ENCODE measurements around the gene AHNAK.

The AHNAK gene

DNA sequence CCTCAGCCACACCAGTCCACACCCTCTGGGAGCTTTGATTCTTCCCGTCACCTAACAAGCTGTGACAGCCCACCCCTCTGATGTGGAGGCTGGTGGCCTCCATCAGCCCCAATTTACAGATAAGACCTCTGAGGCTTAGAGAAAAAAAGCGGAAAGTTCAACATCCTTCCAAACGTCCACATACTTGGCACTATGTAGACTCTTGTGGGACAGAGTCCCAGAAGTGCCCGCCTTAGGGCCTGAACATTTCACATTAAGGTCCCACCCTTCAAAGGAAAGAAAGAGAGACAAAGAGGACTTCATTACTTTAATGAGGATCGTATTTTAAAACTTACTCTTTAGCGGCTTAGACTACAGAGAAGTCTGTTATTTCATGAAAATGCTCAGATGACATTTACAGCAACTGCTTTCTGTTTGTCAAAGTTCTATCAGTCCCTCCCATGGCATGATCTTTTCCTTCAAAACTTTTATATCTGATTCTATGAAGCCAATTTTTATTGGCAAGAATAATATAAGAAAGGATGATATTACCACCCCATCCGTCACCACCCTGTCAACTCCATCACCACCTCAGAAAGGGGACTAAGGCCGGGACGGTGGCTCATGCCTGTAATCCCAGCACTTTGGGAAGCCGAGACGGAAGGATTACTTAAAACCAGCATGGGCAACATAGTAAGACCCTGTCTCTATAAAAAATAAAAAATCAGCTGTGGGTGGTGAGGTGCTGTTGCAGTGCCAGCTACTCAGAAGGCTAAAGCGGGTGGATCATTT, 143.5 kb downstream of the AHNAK start:
- no peak overlapping the region for H2AFZ ChIP-seq (ENCODE audit: low read depth)
- no peak overlapping the region for H3K27ac ChIP-seq
- H3K27me3 ChIP-seq (ENCODE audit: insufficient read depth, low read depth), result no peaks in the 10 kb centered on the region
- H3K79me2 ChIP-seq (ENCODE audit: insufficient read depth, low read depth), result no peaks in the 10 kb centered on the region
- no peak overlapping the region for H3K9ac ChIP-seq
- H3K4me2 ChIP-seq, result no peak overlapping the region
- no peaks in the 10 kb centered on the region for H4K20me1 ChIP-seq (ENCODE audit: insufficient read depth)
- H3K4me3 ChIP-seq (IDR thresholded peaks at IDR 0.05; ENCODE audit: insufficient read depth, low read depth, low read length), result no peak overlapping the region
- no peaks in the 10 kb centered on the region for H3K36me3 ChIP-seq (ENCODE audit: insufficient read depth)
- TF ChIP-seq, protein P1, sequence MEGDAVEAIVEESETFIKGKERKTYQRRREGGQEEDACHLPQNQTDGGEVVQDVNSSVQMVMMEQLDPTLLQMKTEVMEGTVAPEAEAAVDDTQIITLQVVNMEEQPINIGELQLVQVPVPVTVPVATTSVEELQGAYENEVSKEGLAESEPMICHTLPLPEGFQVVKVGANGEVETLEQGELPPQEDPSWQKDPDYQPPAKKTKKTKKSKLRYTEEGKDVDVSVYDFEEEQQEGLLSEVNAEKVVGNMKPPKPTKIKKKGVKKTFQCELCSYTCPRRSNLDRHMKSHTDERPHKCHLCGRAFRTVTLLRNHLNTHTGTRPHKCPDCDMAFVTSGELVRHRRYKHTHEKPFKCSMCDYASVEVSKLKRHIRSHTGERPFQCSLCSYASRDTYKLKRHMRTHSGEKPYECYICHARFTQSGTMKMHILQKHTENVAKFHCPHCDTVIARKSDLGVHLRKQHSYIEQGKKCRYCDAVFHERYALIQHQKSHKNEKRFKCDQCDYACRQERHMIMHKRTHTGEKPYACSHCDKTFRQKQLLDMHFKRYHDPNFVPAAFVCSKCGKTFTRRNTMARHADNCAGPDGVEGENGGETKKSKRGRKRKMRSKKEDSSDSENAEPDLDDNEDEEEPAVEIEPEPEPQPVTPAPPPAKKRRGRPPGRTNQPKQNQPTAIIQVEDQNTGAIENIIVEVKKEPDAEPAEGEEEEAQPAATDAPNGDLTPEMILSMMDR (conservative IDR thresholded peaks at IDR 0.05; ENCODE audit: low read depth, low read length), result no peak
- no peaks in the 10 kb centered on the region for H3K4me1 ChIP-seq (ENCODE audit: low read depth, poor library complexity, severe bottlenecking)

DNA sequence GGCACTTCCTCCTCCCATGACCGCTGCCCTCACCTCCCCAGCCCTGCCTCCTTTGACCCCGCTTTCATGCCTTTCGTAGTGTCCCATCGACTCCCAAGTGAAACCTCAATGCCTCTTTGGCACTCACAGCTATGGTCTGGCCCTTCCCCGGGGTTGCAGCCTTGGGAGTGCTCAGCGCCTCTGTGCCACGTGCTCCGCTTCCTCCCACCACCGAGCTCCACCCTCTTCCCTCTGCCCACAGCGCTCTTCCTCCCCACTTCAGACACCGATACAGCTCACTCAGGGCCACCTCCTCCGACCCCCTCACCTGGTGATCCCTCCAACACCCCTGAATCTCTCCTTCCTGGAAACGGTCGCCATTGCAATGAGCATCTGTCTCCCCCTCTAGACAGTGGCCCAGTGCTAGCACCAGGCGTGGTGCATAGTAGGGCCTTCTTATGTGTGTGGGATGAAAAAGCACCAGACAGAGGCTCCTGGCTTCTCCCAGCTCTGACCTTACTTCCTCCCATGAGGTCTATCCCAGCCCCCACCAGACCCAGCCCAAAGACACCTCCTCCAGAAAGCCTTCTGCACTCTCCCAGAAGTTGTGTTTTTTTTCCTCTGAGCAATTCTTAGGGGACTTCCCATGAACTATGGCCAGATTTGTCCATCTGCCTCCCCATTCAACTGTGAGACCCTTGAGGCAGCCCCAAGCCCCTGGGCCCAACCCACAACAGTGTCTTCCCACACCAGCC, 144.2 kb downstream of the AHNAK start:
- H3K36me3 ChIP-seq (ENCODE audit: insufficient read depth), result no peaks in the 10 kb centered on the region
- H3K27me3 ChIP-seq (ENCODE audit: insufficient read depth, low read depth), result no peaks in the 10 kb centered on the region
- no peak overlapping the region for H3K27ac ChIP-seq
- no peak overlapping the region for H3K4me2 ChIP-seq
- H3K4me3 ChIP-seq (IDR thresholded peaks at IDR 0.05; ENCODE audit: insufficient read depth, low read depth, low read length), result no peak overlapping the region
- H4K20me1 ChIP-seq (ENCODE audit: insufficient read depth), result no peaks in the 10 kb centered on the region
- TF ChIP-seq, protein P1 (conservative IDR thresholded peaks at IDR 0.05; ENCODE audit: low read depth, low read length), result no peak
- H3K9ac ChIP-seq, result no peak overlapping the region
- no peak overlapping the region for H2AFZ ChIP-seq (ENCODE audit: low read depth)
- H3K4me1 ChIP-seq (ENCODE audit: low read depth, poor library complexity, severe bottlenecking), result no peaks in the 10 kb centered on the region
- H3K79me2 ChIP-seq (ENCODE audit: insufficient read depth, low read depth), result no peaks in the 10 kb centered on the region

DNA sequence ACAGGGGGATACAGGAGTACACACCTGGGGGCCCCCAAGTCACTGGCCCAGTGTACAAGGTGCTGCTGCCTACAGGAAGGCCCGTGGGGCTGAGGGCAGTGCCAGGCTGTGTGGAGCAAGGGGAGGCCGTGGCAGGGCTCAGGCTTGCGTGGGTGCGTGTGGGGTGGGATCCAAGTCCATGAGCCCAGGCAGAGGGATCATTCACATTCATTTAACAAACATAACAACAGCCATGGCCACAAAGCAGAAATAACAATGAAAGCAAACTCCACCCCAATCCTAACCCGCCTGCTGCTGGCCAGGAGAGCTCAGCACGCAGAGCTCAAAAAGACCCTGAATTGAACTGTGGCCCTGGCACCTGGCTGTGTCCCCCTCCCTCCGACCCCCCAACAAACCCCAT, 144.8 kb downstream of the AHNAK start:
- H3K9ac ChIP-seq, result no peak overlapping the region
- no peaks in the 10 kb centered on the region for H3K4me1 ChIP-seq (ENCODE audit: low read depth, poor library complexity, severe bottlenecking)
- H3K27ac ChIP-seq, result no peak overlapping the region
- no peaks in the 10 kb centered on the region for H4K20me1 ChIP-seq (ENCODE audit: insufficient read depth)
- no peak overlapping the region for H2AFZ ChIP-seq (ENCODE audit: low read depth)
- TF ChIP-seq, protein P1 (conservative IDR thresholded peaks at IDR 0.05; ENCODE audit: low read depth, low read length), result no peak
- no peaks in the 10 kb centered on the region for H3K79me2 ChIP-seq (ENCODE audit: insufficient read depth, low read depth)
- H3K4me2 ChIP-seq, result no peak overlapping the region
- no peak overlapping the region for H3K4me3 ChIP-seq (IDR thresholded peaks at IDR 0.05; ENCODE audit: insufficient read depth, low read depth, low read length)
- H3K27me3 ChIP-seq (ENCODE audit: insufficient read depth, low read depth), result no peaks in the 10 kb centered on the region
- H3K36me3 ChIP-seq (ENCODE audit: insufficient read depth), result no peaks in the 10 kb centered on the region

DNA sequence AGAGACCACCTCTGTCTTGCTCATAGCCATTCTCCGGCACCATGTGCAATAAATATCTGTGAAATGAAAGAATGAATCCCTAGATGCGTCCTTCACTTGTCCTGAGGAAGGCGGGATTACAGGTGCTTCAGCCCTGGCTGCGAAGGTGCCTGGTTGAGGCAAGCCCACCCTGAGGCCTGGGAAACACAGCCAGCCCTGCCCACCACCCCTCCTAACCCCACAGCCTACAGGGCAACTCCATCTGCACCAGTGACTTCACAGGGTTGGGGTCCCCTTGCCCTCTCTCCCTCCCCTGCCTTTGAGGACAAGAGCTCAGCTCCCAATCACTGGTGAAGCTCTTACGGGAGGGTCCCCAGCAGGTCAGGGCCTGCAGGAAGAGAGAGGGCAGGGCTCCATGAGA, 145.2 kb downstream of the AHNAK start:
- Histone ChIP-seq H3K4me1 (ENCODE audit: low read depth, poor library complexity, severe bottlenecking) (no peaks in the 10 kb centered on the region), H3K9ac (no peak overlapping the region), H3K4me2 (no peak overlapping the region), H2AFZ (ENCODE audit: low read depth) (no peak overlapping the region), H3K36me3 (ENCODE audit: insufficient read depth) (no peaks in the 10 kb centered on the region), H3K4me3 (IDR thresholded peaks at IDR 0.05; ENCODE audit: insufficient read depth, low read depth, low read length) (no peak overlapping the region), H3K27ac (no peak overlapping the region), H3K27me3 (ENCODE audit: insufficient read depth, low read depth) (no peaks in the 10 kb centered on the region), H3K79me2 (ENCODE audit: insufficient read depth, low read depth) (no peaks in the 10 kb centered on the region), H4K20me1 (ENCODE audit: insufficient read depth) (no peaks in the 10 kb centered on the region)
- TF ChIP-seq, protein P1 (conservative IDR thresholded peaks at IDR 0.05; ENCODE audit: low read depth, low read length), result no peak
